ENCODE results near the gene GSN.

DNA sequence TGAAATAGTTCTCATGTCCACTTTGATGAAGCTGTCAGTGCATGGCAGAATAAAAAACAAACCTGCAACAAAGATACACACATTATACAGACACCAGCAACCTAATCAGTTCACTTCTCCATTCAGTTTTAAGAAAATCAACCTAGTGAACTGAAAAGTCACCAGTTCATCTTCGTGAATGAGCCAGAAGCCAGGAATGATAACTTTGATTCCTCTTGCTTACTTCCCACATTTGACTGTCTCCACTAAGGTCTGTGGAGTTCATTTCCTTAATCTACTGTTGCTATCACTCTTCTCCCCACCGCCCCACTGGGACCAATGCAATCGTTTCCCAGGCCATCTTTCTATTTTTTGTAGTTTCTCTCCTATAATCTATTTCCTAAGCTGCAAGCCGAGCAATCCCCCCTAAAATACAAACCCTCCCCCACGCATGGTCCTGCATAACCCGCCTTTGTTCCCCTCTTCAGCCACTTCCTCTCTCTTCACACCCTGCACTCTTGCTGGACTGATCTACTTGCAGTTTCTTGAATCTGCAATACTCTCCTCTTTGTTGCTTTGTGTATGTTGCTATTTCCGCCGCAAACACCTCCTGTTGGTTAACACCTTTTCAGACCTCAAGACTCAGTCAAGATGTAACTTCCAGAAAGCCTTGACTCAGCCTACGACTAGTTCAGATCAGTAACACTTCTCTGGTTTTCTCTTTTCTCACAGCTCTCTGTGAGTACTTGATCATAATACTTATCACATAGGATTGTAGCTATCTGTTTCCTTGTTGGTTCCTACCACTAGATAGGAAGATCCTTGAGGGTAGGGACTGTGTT, 85.5 kb downstream of the GSN start:
- TF ChIP-seq RAD21 (CRISPR knock-in tag; IDR thresholded peaks at IDR 0.05) (no peak), EZH2 (conservative IDR thresholded peaks at IDR 0.05; ENCODE audit: low read depth, low read length) (no peak), PHF20 (CRISPR knock-in tag; IDR thresholded peaks at IDR 0.05) (no peak), MYC (CRISPR knock-in tag; IDR thresholded peaks at IDR 0.05; ENCODE audit: borderline replicate concordance) (no peak), POLR2AphosphoS5 (IDR thresholded peaks at IDR 0.05; ENCODE audit: low read depth, low read length) (no peak), POLR2AphosphoS2 (IDR thresholded peaks at IDR 0.05; ENCODE audit: low read depth, low read length) (no peak), ZFP37 (CRISPR knock-in tag; IDR thresholded peaks at IDR 0.05; ENCODE audit: borderline replicate concordance) (no peak), GABPA (IDR thresholded peaks at IDR 0.05; ENCODE audit: low read depth, low read length) (no peak), GABPA (CRISPR knock-in tag; IDR thresholded peaks at IDR 0.05; ENCODE audit: low read depth) (no peak)
- TF ChIP-seq, protein P1, sequence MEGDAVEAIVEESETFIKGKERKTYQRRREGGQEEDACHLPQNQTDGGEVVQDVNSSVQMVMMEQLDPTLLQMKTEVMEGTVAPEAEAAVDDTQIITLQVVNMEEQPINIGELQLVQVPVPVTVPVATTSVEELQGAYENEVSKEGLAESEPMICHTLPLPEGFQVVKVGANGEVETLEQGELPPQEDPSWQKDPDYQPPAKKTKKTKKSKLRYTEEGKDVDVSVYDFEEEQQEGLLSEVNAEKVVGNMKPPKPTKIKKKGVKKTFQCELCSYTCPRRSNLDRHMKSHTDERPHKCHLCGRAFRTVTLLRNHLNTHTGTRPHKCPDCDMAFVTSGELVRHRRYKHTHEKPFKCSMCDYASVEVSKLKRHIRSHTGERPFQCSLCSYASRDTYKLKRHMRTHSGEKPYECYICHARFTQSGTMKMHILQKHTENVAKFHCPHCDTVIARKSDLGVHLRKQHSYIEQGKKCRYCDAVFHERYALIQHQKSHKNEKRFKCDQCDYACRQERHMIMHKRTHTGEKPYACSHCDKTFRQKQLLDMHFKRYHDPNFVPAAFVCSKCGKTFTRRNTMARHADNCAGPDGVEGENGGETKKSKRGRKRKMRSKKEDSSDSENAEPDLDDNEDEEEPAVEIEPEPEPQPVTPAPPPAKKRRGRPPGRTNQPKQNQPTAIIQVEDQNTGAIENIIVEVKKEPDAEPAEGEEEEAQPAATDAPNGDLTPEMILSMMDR (CRISPR knock-in tag; IDR thresholded peaks at IDR 0.05) = no peak

All from HepG2 (cell line).